KOPT-K1 (cell line): Measurements from ENCODE around the gene ABHD11.

ENCODE experiments used
- H3K27ac ChIP-seq: fragments of 200-600 bp; sonication (generic); 2 replicates; pipeline ENCODE4 v1.5.1; 2016; ENCODE audit warnings: antibody characterized with exemption, mild to moderate bottlenecking, low read depth, low read length; ENCODE audit not compliant: poor library complexity, severe bottlenecking
- H3K36me3 ChIP-seq: fragments of 200-600 bp; sonication (generic); 2 replicates; pipeline ENCODE4 v1.5.1; 2017; ENCODE audit warnings: antibody characterized with exemption, mild to moderate bottlenecking, low read length, moderate library complexity; ENCODE audit not compliant: insufficient read depth
- H3K9me3 ChIP-seq: fragments of 200-600 bp; sonication (generic); 2 replicates; pipeline ENCODE4 v1.5.1; 2017; ENCODE audit warnings: antibody characterized with exemption, low read length, mild to moderate bottlenecking; ENCODE audit not compliant: insufficient read depth, poor library complexity, severe bottlenecking

Gene ABHD11

DNA sequence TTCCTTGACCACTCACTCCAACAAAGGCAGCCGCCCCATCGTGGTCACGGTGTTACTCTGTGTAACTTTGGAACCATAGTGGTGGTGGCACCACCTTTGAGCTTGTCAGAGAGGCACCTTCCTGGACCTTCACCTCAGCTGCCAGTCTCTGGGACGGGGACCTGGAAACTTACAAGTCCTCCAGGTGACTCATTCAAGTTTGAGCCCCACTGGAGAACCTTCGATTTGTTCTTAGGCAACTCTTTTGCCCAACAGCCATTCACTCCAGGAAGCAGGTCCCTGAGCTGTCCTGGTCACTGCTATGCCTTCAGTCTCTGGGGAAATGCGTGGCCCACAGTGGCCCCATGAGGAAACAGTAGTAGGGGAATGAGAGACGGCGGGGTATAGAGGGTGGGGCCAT, 36.4 kb downstream of the ABHD11 start:
- no peaks in the 10 kb centered on the region for H3K9me3 ChIP-seq
- H3K27ac ChIP-seq = no peak overlapping the region
- H3K36me3 ChIP-seq = peaks cover 28% of the 10 kb centered on the region

DNA sequence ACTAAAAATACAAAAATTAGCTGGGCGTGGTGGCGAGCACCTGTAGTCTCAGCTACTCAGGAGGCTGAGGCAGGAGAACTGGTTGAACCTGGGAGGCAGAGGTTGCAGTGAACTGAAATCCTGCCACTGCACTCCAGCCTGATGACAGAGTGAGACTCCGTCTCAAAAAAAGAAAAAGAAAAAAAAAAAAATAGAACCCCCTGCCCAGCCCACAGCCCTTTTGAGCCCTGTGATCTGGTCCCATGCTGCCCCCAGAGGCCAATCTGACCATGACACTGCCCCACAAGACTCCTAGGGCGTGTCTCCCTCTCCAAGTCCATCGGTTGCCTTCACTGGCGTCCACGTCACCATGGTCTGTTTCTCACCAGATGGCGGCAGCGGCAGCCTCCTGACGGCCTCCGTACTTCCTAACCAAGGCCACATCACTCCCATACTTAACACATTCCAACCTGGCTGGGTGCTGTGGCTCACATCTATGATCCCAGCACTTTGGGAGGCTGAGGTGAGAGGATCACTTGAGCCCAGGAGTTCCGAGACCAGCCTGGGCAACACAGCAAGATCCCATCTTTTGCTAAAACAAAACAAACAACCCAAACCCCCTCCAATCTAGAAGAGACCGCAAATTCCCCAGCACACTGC, 37.1 kb downstream of the ABHD11 start:
- H3K9me3 ChIP-seq = no peaks in the 10 kb centered on the region
- H3K36me3 ChIP-seq = peaks cover 35% of the 10 kb centered on the region
- no peak overlapping the region for H3K27ac ChIP-seq

DNA sequence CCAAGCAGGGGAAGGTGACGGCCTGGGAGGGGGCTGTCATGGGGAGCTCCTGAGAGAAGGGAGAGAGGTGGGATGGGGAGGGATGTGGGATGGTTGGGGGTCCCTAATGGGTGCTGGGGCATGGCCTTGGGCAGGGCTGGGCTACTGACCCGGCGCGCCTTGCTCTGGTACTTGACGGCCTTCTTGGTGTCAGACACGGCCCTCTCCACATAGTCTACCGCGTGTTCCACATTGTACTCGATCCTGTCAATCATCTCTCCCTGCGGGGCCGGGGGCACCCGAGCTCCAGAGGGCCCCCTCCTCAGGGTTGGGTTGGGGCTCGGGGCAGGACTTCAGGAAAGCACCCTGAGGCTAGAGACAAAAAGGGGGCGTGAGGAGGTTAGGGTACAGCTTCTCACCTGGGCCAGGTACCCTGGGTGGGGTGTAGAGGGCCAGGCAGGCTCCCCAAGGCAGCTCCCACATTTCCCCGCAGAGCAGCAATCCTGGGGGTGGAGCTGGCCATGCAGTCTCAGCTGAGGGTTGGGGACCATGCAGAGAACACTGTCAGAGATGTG, 37.9 kb downstream of the ABHD11 start:
- H3K9me3 ChIP-seq = no peaks in the 10 kb centered on the region
- peaks cover 44% of the 10 kb centered on the region for H3K36me3 ChIP-seq
- no peak overlapping the region for H3K27ac ChIP-seq

DNA sequence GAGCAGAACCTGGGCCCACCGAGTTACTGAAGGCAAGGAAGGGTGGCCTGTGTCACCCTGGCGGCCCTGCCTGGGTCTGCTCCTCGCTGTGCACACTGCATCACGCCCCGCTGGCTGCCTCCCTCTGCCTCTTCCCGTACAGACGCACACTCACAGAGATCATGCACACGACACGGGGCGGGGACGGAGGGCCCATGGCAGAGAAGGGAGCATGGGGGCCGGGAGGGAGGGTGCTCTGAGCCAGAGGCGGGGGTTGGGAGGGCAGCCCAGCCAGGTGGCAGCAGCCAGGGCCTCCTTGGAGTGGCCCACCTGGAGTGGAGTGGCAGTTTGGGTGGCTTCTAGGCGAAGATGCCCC, 38.6 kb downstream of the ABHD11 start:
- Histone ChIP-seq H3K27ac (no peak overlapping the region), H3K9me3 (no peaks in the 10 kb centered on the region), H3K36me3 (peaks cover 50% of the 10 kb centered on the region)

DNA sequence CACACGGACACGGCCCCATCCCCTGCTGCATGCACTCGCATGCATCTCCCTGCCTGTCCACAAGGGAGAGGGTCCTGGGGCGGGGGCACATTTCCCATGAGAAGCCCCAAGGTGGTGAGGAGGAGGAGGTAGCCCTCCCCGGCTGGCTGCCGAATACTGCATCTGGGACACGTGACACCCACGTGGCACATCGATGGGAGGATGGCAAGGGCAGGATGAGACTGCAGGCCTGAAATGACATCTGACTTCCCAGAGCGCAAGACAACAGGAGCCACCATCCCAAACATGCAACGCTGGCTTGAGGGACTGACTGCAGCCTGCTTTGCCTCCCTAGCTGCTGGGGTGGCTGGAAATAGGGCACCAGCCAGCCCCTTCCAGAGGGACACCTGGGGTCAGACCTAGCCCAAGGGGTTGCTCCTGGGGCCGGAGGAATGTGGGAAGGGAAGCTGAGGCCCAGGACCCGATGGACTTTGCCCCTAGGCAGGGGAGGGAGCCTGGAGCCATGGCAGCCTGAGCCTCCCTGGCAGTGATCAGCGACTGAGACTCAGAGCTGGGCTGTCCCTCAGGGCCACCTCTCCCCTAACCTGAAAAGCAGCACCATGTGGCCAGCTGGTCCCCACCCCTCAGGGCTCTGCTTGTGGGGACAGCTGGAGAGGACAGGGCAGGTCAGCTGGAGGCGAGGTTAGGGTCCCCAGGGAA, 39.1 kb downstream of the ABHD11 start:
- Histone ChIP-seq H3K36me3 (peaks cover 55% of the 10 kb centered on the region), H3K27ac (no peak overlapping the region), H3K9me3 (no peaks in the 10 kb centered on the region)

DNA sequence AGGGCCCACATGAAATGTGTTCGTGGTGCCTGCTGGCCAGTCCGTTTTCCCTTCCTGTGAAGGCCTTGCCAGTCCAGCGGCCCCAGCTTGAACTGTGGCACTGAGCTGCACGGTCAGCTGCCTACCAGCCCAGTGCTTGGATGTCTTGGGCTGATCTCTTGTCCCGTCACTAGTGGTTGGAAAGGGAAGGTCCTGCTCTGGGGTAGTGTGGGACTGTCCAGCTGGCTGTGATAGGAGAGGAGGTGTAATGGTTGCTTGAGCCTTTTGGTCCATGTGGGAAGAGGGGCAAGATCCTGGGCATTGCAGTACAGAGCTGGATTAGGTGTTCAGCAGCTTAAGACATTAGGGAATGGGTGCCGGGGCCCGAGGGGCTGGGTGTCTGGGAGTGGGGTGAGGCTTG, 40.2 kb downstream of the ABHD11 start:
- peaks cover 66% of the 10 kb centered on the region for H3K36me3 ChIP-seq
- H3K27ac ChIP-seq = no peak overlapping the region
- H3K9me3 ChIP-seq = no peaks in the 10 kb centered on the region

DNA sequence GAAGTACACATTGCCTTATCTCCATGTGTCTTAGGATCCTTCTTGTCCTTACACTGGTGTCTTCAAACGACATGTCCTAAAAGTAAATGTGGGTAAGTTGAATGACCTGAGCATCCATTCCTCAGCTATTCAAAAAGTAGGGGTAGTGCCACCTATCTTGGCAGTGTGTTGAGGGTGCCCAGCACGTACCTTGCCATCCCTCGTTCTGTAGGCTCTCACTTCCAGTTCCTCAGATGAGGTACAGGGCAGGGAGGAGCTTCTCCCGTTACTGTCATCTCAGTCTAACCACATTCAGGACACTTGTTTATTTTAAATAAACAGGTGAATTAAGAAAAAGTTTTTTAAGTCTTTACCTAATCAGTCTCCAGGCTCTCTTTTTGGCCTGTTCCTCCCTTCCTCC, 42.2 kb downstream of the ABHD11 start:
- peaks cover 86% of the 10 kb centered on the region for H3K36me3 ChIP-seq
- H3K27ac ChIP-seq = no peak overlapping the region
- no peaks in the 10 kb centered on the region for H3K9me3 ChIP-seq

DNA sequence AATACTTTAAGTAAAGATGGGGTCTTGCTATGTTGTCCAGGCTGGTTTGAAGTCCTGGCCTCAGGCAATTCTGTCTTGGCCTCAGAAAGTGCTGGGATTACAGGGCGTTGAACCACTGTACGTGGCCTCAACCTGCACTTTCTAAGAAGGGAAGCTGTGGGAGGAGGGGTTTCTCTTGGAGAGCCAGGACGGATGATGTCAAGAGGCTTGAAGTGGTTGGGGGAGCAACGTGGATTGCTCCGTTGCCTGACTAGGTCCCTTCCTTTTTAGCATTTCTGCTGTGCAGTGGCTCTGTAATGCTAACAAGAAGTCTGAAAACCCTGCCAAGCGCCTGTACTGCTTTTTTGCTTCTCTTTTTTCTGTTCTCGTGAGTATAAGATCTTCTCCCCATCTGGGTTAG, 48.0 kb downstream of the ABHD11 start:
- no peak overlapping the region for H3K27ac ChIP-seq
- no peaks in the 10 kb centered on the region for H3K9me3 ChIP-seq
- peaks cover 97% of the 10 kb centered on the region for H3K36me3 ChIP-seq

DNA sequence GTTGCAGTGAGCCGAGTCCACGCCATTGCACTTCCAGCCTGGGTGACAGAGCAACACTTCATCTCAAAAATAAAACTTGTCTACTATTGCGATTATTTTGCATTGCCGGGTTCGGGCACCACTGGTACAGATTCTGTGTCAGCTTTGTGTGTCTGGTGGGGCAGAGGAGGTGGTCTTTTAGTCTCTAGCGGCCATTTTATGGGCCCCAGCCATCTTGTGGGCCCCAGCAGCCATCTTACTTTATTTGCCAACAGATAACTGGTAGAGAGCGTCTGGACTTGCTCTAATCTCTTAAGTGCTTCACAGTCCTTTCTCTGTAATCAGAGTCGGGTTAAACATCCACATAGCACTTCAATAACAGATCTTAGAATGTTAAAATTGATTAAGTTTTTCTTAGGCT, 50.3 kb downstream of the ABHD11 start:
- no peak overlapping the region for H3K27ac ChIP-seq
- peaks cover 74% of the 10 kb centered on the region for H3K36me3 ChIP-seq

More for the DNA sequence above, 50.3 kb downstream of the ABHD11 start:
- H3K9me3 ChIP-seq = no peaks in the 10 kb centered on the region
